Osteoblast (primary cell): ENCODE data around the gene TNIP2. TPM values are rescaled to one million over a fixed set of nuclear protein-coding genes. Genes with fewer than 3 reads are reported as not detected.
"Not testable (repeated sequence)": the region's sequence is repeated elsewhere in the genome, so short reads cannot be mapped to it uniquely, and the experiment has no call there.

Source experiments
- DNase-seq: peaks from one replicate; pipeline ENCODE4 v3.0.0; 2011; ENCODE audit warnings: low spot score, mixed read lengths; ENCODE audit not compliant: insufficient read length; ENCODE audit errors: missing footprints
- H2AFZ ChIP-seq: 2 replicates; pipeline ENCODE4 v1.6.0; 2011; ENCODE audit warnings: mild to moderate bottlenecking, low read length
- H3K27ac ChIP-seq: 2 replicates; pipeline ENCODE4 v1.5.1; 2011; ENCODE audit warnings: mild to moderate bottlenecking, low read depth, low read length, moderate library complexity
- H3K27me3 ChIP-seq: 2 replicates; pipeline ENCODE4 v1.6.0; 2012; ENCODE audit warnings: mild to moderate bottlenecking, control low read depth, inconsistent platforms, low read length, moderate library complexity; ENCODE audit not compliant: insufficient read depth
- H3K36me3 ChIP-seq: 2 replicates; pipeline ENCODE4 v1.5.1; 2011; ENCODE audit warnings: mild to moderate bottlenecking, low read length, control low read depth, moderate library complexity; ENCODE audit not compliant: insufficient read depth
- H3K4me1 ChIP-seq: 2 replicates; pipeline ENCODE4 v1.5.1; 2011; ENCODE audit warnings: mild to moderate bottlenecking, low read length, control low read depth, moderate library complexity; ENCODE audit not compliant: insufficient read depth
- H3K4me2 ChIP-seq: 2 replicates; pipeline ENCODE4 v1.6.0; 2011; ENCODE audit warnings: mild to moderate bottlenecking, low read length; ENCODE audit not compliant: insufficient read depth
- H3K4me3 ChIP-seq: fragments of 200-600 bp; sonication (generic); 3 replicates; pipeline ENCODE4 v1.5.1; 2012; ENCODE audit warnings: mild to moderate bottlenecking, low read length, inconsistent platforms; ENCODE audit not compliant: insufficient read depth
- H3K79me2 ChIP-seq: 2 replicates; pipeline ENCODE4 v1.6.0; 2012; ENCODE audit warnings: mild to moderate bottlenecking, low read length, control low read depth, inconsistent platforms; ENCODE audit not compliant: insufficient read depth
- H3K9me3 ChIP-seq: 2 replicates; pipeline ENCODE4 v1.5.1; 2011; ENCODE audit warnings: low read depth, low read length, control low read depth
- H4K20me1 ChIP-seq: 2 replicates; pipeline ENCODE4 v1.6.0; 2012; ENCODE audit warnings: mild to moderate bottlenecking, low read length, control low read depth; ENCODE audit not compliant: insufficient read depth
- CTCF ChIP-seq: IDR thresholded peaks from 2 replicates; pipeline ENCODE4 v1.5.1; 2011; ENCODE audit warnings: mild to moderate bottlenecking, low read depth, low read length, moderate library complexity; ENCODE audit errors: extremely low read depth
- total RNA-seq: library from RNA; depleted of rRNA; stranded (reverse); fragments of >200 nt; gene quantifications from 2 replicates; pipeline ENCODE4 v1.2.3, GENCODE V29; 2012

Gene TNIP2
- total RNA-seq, 1 donor: 44.9 TPM

GRCh38 chr4:2767046-2767704 is 11.0 kb upstream of the TNIP2 start:
- H3K4me2 ChIP-seq: no peak overlapping the region
- no peaks in the 10 kb centered on the region for H4K20me1 ChIP-seq
- DNase-seq: peak; percentile 42
- peaks cover 3% of the 10 kb centered on the region for H3K4me1 ChIP-seq
- H3K4me3 ChIP-seq: no peak overlapping the region
- no peaks in the 10 kb centered on the region for H3K79me2 ChIP-seq
- no peaks in the 10 kb centered on the region for H3K27me3 ChIP-seq
- H3K9me3 ChIP-seq: no peaks in the 10 kb centered on the region
- no peaks in the 10 kb centered on the region for H3K36me3 ChIP-seq
- H2AFZ ChIP-seq: no peak overlapping the region
- TF ChIP-seq CTCF: no peak
- no peak overlapping the region for H3K27ac ChIP-seq

- Histone ChIP-seq H4K20me1 (no peaks in the 10 kb centered on the region), H3K27ac (no peak overlapping the region), H2AFZ (no peak overlapping the region), H3K9me3 (no peaks in the 10 kb centered on the region), H3K4me3 (no peak overlapping the region), H3K79me2 (no peaks in the 10 kb centered on the region), H3K27me3 (no peaks in the 10 kb centered on the region), H3K4me2 (no peak overlapping the region), H3K36me3 (no peaks in the 10 kb centered on the region), H3K4me1 (peaks cover 3% of the 10 kb centered on the region)
- no peak for TF ChIP-seq CTCF
- DNase-seq: peak; percentile 61
Measured at GRCh38 chr4:2765832-2766526, 9.8 kb upstream of the TNIP2 start.

GRCh38 chr4:2763511-2763967 is 7.4 kb upstream of the TNIP2 start:
- peak overlapping the region; percentile 88 for H2AFZ ChIP-seq
- no peaks in the 10 kb centered on the region for H3K36me3 ChIP-seq
- peak overlapping the region; percentile 82 for H3K4me3 ChIP-seq
- H3K4me2 ChIP-seq: peak overlapping the region; percentile 91
- H3K79me2 ChIP-seq: no peaks in the 10 kb centered on the region
- no peaks in the 10 kb centered on the region for H4K20me1 ChIP-seq
- peaks cover 3% of the 10 kb centered on the region for H3K4me1 ChIP-seq
- peak; percentile 96 for DNase-seq
- H3K27me3 ChIP-seq: no peaks in the 10 kb centered on the region
- H3K27ac ChIP-seq: peak overlapping the region; percentile 33
- TF ChIP-seq CTCF: no peak
- H3K9me3 ChIP-seq: no peaks in the 10 kb centered on the region

- H3K27ac ChIP-seq, H3K4me2 ChIP-seq, H3K9me3 ChIP-seq, H3K4me1 ChIP-seq, H3K36me3 ChIP-seq, H4K20me1 ChIP-seq, H3K27me3 ChIP-seq, H3K79me2 ChIP-seq, H3K4me3 ChIP-seq, DNase-seq, H2AFZ ChIP-seq: not testable (repeated sequence)
Measured at GRCh38 chr4:2762486-2763370, 6.6 kb upstream of the TNIP2 start.
